ENCODE data around the gene PTPN7. TPM values are rescaled to one million over a fixed set of nuclear protein-coding genes. Genes with fewer than 3 reads are reported as not detected.
A peak's percentile ranks its signal among the peaks of the same experiment; 100 is the strongest.
"Not testable (repeated sequence)": the region's sequence is repeated elsewhere in the genome, so short reads cannot be mapped to it uniquely, and the experiment has no call there.

The PTPN7 gene
- total RNA-seq, 1 donor from 2014 or later, result not detected

- no peak for DNase-seq (ENCODE audit: low read depth in 2 of 2)
These were observed 28.2 kb downstream of the PTPN7 start for GRCh38 chr1:202131956-202132821.

- DNase-seq (ENCODE audit: low read depth in 2 of 2), result no peak
These were observed 29.4 kb downstream of the PTPN7 start for GRCh38 chr1:202130816-202131522.

GRCh38 chr1:202130297-202130721 is 30.1 kb downstream of the PTPN7 start:
- DNase-seq (ENCODE audit: low read depth in 2 of 2), result no peak

- no peak for DNase-seq (ENCODE audit: low read depth in 2 of 2)
These were observed 30.7 kb downstream of the PTPN7 start for GRCh38 chr1:202129453-202130296.

GRCh38 chr1:202127836-202128622 is 32.4 kb downstream of the PTPN7 start:
- DNase-seq (ENCODE audit: low read depth in 2 of 2), result no peak

GRCh38 chr1:202127061-202127460 is 33.3 kb downstream of the PTPN7 start:
- no peak for DNase-seq (ENCODE audit: low read depth in 2 of 2)

GRCh38 chr1:202126426-202126825 is 34.0 kb downstream of the PTPN7 start:
- DNase-seq (ENCODE audit: low read depth in 2 of 2), result peak in 1 of 2 donors; percentile 59

- no peak for DNase-seq (ENCODE audit: low read depth in 2 of 2)
These were observed 34.8 kb downstream of the PTPN7 start for GRCh38 chr1:202125611-202126010.

GRCh38 chr1:202124142-202124541 is 36.3 kb downstream of the PTPN7 start:
- no peak for DNase-seq (ENCODE audit: low read depth in 2 of 2)

- DNase-seq (ENCODE audit: low read depth in 2 of 2), result no peak
These were observed 37.0 kb downstream of the PTPN7 start for GRCh38 chr1:202123336-202123813.

GRCh38 chr1:202122639-202123335 is 37.6 kb downstream of the PTPN7 start, which contains the start of gene GPR37L1:
Gene GPR37L1 (plus strand): TSS chr1:202122917. CDS start chr1:202122964, 47 bp downstream.
- DNase-seq (ENCODE audit: low read depth in 2 of 2), result peak; percentile 68 to 72

- no peak for DNase-seq (ENCODE audit: low read depth in 2 of 2)
These were observed 39.4 kb downstream of the PTPN7 start for GRCh38 chr1:202121006-202121405.

- DNase-seq (ENCODE audit: low read depth in 2 of 2), result no peak
These were observed 42.5 kb downstream of the PTPN7 start for GRCh38 chr1:202117898-202118371.

- DNase-seq (ENCODE audit: low read depth in 2 of 2), result no peak
These were observed 44.1 kb downstream of the PTPN7 start for GRCh38 chr1:202116287-202116686.

- DNase-seq (ENCODE audit: low read depth in 2 of 2), result no peak
These were observed 46.6 kb downstream of the PTPN7 start for GRCh38 chr1:202113690-202114300.

- no peak for DNase-seq (ENCODE audit: low read depth in 2 of 2)
These were observed 47.3 kb downstream of the PTPN7 start for GRCh38 chr1:202112859-202113689.

GRCh38 chr1:202111589-202111988 is 48.8 kb downstream of the PTPN7 start:
- not testable (repeated sequence) for DNase-seq (ENCODE audit: low read depth in 2 of 2)

- no peak for DNase-seq (ENCODE audit: low read depth in 2 of 2)
These were observed 49.4 kb downstream of the PTPN7 start for GRCh38 chr1:202110977-202111376.

All from lung microvascular endothelial cell (primary cell).